GM21360 (cell line): ENCODE data around the gene FN3KRP.

ENCODE experiments used
- ATAC-seq: cut with Tn5 transposase; IDR thresholded peaks from one replicate; pipeline ENCODE4 v1.9.1; 2021; ENCODE audit warnings: mild to moderate bottlenecking, moderate library complexity; ENCODE audit not compliant: unreplicated experiment

Gene FN3KRP

DNA sequence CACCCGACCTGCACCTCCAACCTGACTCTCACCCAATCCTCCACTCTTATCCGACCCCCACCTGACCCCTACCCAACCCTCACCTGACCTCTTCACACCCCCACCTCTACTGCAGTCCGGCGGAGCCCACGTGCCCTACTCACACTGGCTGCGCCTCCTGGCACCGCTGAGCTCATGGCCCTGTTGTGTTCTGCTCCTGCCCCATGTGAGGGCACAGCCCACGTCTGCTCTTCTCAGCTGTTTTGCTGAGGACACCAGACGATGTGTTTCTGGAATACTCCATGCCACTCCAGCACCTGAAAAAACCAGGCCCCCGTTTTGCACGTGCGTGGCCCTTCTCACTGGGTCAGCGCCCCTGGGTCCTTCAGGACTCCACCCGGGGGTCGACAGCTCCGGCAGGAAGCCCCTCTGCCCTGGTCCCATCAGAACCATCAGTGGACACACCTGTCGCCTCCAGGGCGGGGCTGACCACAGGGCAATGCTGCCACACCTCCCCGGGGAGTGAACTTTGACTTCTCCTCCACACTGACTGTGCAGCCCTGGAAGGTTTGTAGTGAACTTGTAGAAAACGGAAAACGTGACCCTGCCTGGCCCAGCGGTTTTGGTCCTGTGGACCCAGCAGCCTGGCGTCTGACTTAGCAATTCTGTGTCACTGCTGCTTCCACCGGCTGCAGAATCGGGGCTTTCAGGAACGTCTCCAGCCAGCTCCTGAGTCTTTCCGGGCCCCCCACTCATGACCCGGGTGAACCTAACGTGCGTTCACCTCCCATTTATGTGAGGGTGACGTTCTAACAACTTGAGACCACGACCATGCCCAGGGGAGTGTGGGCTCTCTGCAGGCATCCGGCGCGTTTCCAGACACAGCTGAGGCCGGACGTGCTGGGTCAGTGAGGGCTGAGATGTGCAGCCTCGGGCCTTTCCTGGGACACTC is 12.3 kb upstream of the FN3KRP start:
- ATAC-seq: no peak

DNA sequence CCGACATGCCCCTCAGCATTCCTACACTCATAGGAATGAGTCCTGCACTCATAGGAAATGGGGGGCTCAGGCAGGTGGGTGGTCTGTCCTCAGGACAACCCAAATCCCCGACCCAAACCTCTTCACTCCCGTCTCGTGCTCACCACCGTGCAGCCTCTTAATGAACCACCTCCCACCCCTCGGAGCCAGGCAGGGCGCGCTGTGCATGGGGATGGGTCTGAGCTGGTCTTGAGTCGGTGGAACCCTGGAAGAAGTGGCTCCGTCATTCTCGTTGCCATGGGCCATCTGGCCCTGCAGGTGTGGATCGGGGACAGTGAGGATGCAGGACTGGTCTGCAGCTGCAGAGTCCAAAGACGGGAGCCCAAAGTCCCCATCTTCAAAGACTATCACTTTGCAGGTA is 11.6 kb upstream of the FN3KRP start:
- no peak for ATAC-seq

DNA sequence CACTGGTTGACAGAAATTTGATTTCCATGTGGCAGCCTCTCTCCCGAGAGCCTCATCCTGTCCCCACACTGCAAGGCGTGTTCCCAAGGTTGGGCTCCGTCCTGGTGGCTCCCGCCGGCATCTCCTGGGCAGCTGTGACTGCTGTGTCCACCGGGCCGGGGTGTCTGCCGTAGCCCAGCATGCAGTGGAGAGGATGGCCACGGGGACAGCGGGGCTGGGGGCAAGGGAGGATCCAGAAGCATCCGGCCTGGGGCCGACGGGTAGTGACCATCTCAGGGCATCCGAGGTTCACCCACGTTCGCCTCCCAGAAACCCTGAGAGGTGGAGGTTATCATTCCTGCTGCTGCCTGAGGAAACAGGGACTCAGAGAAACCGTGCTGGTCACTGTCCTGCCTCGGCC is 10.8 kb upstream of the FN3KRP start:
- no peak for ATAC-seq

DNA sequence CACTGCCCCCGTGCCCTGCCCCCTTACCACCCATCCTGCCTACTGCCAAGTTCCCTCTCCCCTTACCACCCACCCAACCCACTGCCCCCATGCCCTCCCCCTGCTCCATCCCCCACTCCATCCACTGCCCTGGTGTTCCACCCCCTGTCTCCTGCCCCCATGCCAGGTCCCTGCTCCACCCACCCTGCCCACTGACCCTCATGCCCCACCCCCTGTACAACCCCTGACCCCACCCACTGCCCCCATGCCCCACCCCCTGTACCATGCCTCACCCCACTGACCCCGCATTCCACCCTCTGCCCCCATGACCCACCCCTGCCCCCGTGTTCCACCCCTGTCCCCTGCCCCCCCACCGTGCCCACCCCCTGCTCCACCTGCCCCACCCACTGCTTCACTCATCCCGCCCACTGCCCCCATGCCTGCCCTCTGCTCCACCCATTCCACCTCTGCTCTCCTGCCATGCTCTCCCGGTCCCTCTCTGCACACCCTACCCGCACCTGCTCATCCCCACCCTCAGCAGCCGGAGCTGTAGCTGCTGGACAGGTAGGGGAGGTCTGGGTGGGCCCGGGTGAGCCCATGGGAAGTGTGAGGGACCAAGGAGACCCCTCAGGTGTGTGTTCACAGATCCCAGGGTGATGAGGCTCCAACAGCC is 7.4 kb upstream of the FN3KRP start:
- no peak for ATAC-seq

DNA sequence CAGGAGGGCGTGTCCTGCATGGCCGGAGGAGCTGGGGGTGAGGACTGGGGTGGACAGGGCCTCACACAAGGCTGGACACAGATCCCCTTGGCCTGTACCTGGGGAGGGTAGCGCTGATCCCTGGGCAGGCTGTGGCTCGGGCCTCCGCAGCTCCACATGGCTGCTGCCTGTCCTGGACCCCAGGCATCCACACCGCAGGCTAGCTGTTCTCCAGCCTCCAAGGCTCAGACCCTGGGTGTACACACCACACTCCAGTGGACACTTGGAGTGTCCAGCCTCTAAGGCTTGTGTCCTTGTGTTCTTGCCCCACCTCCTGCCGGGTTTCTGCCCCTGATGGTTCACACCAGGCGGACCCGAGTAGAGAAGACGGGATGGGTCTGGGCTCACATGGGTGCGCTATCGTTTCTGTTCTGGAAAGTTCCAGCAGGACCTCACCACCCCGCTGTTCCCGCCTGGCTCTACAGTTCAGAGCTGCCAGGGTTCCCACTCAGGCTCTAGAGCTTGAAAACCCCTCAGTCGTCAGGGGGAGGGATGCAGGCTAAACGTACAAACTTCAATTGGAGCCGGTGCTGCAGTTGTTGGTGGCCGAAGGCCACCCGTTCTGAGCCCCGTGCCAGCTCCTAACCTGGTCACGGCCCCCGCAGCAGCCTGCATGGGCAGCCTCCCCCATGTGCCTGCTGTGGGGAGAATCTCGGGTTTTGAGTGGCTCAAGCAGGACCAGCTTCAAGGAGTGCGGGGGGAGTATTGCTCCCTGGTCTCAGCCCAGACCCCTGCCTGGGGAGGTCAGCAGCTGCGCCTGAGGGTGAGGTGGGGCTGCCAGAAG is 6.6 kb upstream of the FN3KRP start:
- no peak for ATAC-seq

DNA sequence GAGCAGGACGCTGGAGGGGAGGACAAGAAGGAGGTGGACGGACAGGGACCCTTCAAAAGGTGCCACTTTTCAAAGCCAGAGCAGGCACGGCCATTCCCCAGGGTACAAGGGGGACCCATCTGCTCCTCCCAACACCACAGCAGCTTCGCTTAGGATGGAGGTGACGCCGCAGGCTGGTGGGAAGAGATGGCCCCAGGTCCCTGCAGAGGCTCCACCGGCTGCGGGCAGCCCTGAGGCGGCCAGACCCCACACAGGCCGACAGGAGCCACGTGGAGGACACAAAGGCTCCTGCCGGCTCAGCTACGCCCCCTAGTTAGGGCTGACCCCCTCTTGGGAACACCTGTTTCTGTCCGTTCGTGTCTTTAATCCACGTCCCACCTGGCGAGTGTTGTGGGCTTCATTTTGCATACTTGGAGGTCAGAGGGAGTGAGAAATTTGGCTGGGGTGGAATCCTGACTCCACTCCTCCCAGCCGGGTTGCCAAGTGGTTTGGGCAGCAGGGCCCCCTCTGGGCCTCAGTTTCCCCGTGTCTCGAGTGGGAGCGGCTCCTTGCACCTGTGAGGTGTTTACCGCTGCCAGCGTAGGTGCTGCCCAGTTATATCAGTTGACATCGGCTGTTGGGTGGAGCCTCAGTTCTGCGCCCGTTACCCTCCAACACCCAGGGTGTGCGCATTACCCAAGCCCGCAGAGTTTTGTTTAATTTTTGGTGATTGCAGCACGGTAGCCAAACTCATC is 5.8 kb upstream of the FN3KRP start:
- ATAC-seq: no peak

DNA sequence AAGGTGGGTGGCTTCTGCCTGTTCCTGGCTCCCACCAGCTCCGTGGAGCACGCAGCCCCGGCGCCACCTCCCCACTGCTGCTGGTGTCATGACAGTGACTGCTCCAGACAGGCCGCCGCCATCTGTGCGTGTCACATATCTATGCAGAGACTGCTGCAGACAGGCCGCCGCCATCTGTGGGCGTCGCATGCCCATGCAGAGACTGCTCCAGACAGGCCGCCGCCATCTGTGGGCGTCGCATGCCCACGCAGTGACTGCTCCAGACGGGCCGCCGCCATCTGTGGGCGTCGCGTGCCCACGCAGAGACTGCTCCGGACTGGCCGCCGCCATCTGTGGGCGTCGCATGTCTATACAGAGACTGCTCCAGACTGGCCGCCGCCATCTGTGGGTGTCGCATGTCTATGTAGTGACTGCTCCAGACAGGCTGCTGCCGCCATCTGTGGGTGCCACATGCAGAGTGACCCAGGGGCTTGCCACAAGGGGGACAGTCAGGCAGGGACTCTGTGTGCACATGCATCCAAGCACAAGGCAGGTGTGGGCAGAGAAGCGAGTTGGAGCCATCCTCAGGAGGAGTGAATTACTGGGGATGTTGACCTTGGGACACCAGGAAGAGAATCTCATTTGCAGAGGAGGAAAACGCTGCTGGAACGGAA is 3.3 kb upstream of the FN3KRP start:
- ATAC-seq: no peak

DNA sequence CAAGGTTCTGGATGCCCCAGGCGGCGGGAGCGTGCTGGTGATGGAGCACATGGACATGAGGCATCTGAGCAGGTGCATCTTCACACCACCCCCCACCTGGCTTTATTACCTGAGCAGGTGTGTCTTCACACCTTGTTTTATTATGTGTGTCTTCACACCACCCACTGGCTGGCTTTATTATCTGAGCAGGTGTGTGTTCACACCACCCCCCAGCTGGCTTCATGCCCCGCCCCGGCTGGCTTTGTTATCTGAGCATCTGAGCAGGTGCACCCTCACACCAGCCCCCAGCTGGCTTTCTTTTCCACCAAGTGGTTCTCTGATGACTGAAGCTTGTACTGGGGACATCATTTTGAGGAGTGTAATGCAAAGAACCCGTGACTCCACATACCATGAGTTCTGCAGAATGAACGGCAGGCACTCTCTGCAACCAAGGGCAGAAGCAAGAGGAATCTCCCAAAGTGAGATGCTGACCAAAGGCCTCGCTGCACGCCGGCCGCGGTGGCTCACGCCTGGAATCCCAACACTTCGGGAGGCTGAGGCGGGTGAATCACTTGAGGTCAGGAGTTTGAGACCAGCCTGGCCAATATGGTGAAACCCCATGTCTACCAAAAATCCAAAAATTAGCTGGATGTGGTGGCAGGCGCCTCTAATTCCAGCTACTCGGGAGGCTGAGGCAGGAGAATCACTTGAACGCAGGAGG is 2.6 kb downstream of the FN3KRP start:
- ATAC-seq: no peak

DNA sequence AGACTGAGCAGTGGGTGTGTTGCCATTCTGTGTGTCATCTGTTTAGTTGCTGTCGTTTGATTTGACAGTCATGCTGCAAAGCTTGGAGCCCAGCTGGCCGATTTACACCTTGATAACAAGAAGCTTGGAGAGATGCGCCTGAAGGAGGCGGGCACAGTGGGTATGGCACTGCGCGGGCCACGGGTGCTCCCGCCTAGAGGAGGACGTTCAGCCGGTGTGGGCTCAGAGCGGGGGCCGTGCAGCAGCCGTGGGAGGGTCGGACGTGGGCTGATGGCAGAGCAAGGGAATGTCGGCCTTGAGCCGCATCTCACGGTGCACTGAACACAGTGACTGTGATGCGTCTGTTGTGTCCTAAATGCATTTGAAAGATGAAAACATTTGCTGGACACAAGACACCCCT is 3.7 kb downstream of the FN3KRP start:
- no peak for ATAC-seq

DNA sequence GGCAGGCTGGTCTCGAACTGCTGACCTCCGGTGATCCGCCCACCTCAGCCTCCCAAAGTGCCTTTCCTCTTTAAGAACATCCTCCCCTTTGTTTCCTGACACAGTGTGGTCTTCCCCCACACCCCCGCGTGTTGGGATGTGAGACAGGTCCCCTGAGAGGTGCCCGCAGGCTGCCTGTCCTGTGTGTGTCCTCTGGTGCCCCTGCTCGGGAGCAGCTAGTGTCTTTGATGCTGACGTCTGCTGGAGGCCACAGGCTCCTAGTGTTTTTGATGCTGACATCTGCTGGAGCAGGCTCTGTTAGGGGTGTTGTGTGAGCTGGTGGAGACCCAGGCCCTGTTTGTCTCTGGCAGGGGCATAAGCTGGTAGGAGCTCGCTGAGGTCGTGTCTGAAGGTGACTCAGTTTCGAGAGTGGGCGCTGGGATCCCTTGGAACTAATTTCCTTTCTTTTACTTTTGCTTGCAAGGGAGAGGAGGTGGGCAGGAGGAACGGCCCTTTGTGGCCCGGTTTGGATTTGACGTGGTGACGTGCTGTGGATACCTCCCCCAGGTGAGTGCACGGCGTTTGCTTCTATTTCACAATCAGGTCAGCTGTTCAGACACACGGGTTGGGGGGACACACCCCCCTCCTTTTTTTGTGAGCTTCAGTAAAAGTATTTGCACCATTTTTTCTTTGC is 6.0 kb downstream of the FN3KRP start:
- no peak for ATAC-seq

DNA sequence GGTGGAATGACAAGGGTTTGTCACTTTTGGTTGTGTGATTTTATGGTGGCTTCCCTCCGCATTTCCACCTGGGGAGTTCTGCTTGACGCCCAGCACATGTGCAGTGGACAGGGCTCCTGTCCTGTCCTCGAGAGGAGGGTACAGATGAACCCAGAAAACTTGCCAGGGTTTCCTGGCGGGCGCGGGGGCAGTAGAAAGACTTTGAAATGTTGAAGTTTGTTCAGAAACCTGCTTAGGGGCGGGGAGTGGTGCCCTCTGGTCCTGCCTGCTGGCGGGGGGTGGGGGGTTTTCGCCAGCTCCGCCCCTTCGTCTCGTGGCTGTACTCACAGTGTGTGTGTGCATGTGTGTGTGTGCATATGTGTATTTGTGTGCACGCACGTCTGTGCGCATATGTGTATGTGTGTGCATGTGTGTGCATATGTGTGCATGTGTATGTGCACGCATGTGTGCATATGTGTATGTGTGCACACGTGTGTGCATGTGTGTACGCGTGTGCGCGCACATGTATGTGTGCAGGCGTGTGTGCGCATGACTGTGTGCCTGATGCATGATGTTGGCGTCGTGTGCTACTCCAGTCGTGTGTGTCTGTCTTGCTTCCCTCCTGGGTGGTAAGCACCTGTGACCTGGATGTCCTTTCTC is 6.8 kb downstream of the FN3KRP start:
- no peak for ATAC-seq

DNA sequence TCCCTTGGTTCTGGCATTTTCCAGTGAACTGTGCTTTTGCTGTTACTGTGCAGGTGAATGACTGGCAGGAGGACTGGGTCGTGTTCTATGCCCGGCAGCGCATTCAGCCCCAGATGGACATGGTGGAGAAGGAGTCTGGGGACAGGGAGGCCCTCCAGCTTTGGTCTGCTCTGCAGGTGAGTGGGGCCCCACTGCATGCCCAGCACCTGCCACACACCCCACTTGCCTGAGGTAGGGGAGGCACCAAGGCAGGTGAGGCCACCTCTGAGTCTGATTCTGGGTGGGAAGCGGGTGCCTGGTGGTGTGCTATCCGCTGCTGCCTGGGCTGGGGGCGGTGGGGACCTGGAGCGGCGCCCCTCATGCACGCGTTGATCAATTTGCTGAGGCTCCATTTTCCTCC is 9.9 kb downstream of the FN3KRP start:
- no peak for ATAC-seq

DNA sequence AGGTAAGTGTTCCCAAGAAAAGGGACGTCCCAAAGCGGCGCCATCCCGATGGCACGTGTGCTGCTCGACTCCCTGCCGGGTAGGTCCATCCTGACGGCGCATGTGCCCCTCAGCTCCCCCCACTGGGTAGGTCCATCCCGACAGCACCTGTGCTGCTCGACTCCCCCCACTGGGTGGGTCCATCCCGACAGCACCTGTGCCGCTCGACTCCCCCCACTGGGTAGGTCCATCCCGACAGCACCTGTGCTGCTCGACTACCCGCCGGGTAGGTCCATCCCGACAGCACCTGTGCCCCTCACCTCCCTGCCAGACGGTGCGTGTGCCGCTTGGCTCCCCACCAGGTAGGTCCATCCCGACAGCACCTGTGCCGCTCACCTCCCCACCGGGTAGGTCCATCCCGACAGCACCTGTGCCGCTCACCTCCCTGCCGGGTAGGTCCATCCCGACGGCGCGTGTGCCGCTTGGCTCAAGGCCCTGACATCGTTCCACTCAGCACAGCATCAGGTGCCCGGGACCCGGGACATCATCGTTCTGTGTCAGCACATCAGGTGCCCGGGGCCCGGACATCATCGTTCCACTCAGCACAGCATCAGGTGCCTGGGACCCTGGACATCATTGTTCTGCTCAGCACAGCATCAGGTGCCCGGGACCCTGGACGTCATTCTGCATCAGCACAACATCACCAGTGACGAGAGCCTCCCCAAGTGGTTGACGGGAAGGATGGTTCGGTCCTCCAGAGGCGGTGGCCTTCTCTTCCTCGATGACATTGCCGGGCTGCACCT is 13.2 kb downstream of the FN3KRP start:
- no peak for ATAC-seq

DNA sequence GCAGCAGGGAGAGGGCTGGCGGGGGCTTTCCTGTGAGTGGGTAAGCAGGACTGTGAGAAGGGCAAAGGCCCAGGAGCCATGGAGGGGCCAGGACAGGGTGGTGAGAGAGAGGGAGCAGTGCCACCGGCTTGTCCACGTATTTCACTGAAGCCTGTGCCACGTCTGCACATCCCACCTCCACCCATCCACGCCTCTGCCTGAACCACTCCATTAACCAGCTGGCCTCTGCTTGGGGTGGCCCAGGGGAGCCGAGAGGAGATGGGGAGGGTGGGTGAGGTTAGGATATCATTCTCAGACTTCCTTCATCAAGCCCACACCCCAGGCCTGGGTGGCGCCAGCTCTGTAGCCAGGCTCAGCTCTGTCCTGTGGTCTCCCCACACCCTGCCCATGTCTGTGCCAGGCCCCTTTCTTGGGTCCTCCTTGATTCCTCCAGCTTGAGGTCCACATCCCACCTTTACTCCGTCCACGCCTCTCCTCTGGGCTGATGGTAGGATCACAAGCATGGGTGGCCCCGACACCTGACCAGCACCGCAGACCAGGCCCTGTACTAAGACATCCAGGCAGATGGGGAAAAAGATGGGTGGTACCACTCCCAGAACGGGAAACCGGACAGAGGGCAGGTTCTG is 15.7 kb downstream of the FN3KRP start:
- ATAC-seq: no peak

DNA sequence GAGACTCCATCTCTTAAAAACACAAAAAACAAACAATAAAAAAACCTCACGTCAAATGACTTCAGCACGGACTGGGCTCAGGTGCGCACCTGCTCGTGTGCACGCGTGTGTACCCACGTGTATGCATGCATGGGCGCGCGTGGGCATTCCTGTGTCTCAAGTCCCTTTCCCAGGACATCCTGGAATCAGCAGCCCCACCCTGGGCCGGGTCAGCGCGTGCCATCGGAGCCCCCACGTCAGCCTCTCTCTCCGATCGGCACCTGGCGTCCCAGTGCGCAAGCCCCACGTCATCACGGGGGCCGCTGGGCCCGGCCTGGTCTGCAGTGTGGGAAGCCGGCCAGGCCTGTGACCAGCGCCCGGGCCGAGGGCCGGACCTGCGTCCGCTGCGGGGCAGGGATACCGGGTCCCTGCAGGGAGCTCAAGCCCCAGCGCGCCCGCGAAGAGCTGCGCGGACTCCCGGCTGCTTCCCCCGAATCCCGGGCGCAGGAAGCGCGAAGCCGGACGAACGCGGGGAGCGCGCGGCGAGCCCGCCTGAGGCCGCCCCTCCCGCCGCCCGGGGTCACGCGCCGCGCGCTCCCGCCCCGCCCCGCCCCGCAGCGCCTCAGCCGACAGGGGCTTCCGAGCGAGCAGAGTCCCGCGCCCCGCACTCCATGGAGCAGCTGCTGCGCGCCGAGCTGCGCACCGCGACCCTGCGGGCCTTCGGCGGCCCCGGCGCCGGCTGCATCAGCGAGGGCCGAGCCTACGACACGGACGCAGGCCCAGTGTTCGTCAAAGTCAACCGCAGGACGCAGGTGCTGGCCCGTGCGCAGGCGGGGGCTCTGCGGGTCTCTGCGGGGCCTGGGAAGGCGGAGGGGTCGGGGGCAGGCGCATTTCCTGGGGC is 18.7 kb downstream of the FN3KRP start, which contains the start of gene FN3K:
Gene FN3K, plus strand, starts transcription at position 629 of the 880 bp plus-strand sequence. Its CDS starts 22 bp downstream, at position 651.
- ATAC-seq: no peak

DNA sequence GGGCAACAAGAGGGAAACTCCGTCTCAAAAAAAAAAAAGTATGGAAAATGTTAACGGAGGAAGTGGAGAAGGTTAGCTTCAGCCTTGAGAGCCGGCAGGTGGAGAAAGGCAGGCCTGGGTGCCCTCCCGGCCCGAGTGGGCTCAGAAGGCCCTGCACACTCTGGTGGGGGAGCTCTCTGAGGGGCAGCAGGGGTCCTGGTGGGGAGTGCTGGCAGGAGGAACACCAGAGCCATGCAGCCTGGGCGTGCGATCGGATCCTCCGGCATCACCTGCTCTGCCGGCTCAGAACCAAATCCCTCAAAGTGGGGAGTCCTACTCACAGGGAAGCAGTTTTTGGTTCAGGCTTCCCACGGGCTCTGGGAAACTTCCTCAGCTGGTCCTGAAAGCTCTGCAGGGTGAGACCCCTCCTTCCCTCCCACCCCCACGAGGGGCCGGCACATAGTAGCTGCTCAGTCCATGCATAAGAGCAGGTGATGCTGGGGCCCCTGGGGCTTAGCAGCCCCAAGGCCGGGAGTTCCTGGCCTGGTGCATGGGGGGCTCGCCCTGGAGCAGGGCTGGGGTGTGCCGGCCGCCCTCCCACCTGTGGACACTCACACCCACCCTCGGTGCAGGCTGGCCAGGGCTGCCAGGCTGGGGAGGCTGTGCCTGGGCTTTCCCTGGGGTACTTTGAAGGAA is 20.1 kb downstream of the FN3KRP start:
- no peak for ATAC-seq
